Coronary artery (tissue), 2 donors: ENCODE results near the gene DCBLD1.

Source experiments
- DNase-seq: peaks from one replicate; pipeline ENCODE4 v3.0.0-alpha.2; 2017; ENCODE audit warnings: low spot score
- H3K27ac ChIP-seq, 2 donors: fragments of 200-600 bp; sonication (generic); one replicate each; pipeline ENCODE4 v1.5.1; 2016 to 2019
- H3K4me3 ChIP-seq: fragments of 200-600 bp; sonication (generic); 2 replicates; pipeline ENCODE4 v1.5.1; 2016; ENCODE audit warnings: mild to moderate bottlenecking, moderate library complexity
- CTCF ChIP-seq: fragments of 200-600 bp; sonication (generic); IDR thresholded peaks from one replicate; pipeline ENCODE4 v1.5.1; 2019; ENCODE audit warnings: antibody characterized with exemption

The DCBLD1 gene

DNA sequence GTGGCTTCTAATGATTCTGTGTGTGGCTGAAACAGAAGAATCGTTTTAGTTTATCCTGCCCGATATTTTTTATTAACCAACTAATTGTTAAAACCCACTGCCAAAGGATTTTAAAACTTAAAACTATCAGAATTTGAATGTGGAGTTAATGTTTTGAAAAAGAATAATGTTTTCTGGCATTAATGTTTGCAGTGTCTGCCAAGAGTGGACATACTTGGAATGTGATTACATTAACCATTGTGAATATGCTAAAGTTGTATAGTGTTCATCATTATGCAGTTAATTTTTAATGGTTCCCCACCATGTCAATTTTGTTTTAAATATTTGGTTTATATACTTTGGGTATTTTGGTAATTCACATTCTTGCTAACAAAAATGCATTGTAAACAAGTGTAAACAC, 24.4 kb downstream of the DCBLD1 start:
- DNase-seq = no peak
- no peak overlapping the region for H3K27ac ChIP-seq
- no peak for TF ChIP-seq CTCF
- no peak overlapping the region for H3K4me3 ChIP-seq

DNA sequence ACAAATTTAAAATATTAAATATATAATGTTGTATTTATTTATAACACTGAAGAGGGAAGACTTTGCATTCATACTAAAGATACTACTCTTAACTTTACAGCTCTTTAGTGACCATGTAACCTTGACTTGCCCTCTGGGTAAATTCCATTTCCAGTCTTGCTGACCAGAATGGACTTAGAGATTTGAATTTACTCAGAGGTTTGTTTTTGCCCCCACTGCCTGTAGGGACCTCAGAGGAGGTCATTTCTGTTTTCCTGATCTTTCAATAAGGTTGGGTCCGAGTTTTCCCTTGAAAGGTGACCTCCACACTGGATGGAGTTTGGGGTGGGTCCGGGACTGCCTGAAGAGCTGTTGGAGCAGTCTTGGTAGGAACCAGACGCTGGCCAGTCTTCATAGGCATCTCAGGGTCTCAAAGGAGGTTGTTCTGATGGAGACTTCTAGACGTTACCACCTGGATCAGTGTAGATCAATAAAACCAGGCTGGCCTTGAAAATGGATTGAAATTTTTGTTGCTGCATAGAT, 26.0 kb downstream of the DCBLD1 start:
- no peak overlapping the region for H3K27ac ChIP-seq
- H3K4me3 ChIP-seq = no peak overlapping the region
- DNase-seq = no peak
- TF ChIP-seq CTCF = no peak

- no peak overlapping the region for H3K4me3 ChIP-seq
- TF ChIP-seq CTCF = no peak
- H3K27ac ChIP-seq = no peak overlapping the region
- no peak for DNase-seq
Measured at GRCh38 chr6:117509021-117509420, 26.5 kb downstream of the DCBLD1 start.

DNA sequence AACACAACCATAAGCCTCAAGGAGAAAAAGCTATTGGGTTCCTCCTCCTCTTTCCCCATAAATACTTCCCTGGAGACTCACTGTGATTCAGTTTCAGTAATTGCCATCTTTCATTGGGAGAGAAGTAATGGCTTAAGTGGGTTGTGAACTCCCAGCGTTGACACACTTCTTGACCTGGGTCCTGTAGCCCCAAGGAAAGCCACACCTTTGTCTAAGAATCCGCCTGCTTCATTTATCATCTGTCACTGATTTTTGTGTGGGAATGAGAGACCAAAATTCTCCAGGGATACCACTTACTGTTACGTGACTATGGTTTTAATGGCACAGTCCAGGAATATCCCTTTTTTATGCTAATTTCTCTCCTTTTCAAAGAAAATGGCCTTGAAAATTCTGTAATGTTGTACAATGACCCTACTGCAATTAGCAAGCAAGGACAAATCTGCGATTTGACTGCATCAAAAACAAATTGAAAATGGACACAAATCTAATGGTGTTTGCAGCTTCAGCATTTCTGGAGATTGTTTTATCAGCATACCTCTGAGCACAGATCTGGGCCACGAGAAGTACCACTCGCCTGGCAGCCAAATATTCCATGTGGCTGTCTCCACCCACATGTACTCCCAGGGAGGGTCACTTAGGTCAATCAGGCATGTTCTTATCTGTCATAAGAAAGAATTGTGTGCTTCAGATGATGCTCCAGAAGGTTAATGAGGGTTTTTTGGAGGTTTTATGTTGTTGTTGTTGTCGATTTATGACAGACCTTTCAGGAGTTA, 29.8 kb downstream of the DCBLD1 start:
- Histone ChIP-seq H3K4me3 (no peak overlapping the region), H3K27ac (no peak overlapping the region)
- DNase-seq = no peak
- no peak for TF ChIP-seq CTCF

- H3K27ac ChIP-seq = no peak overlapping the region
- no peak for DNase-seq
- no peak overlapping the region for H3K4me3 ChIP-seq
- TF ChIP-seq CTCF = no peak
Measured at GRCh38 chr6:117512987-117513573, 30.6 kb downstream of the DCBLD1 start.

- no peak overlapping the region for H3K4me3 ChIP-seq
Measured at GRCh38 chr6:117513778-117514365, 31.4 kb downstream of the DCBLD1 start.

More at GRCh38 chr6:117513778-117514365, 31.4 kb downstream of the DCBLD1 start:
- TF ChIP-seq CTCF = no peak
- DNase-seq = no peak
- no peak overlapping the region for H3K27ac ChIP-seq
